PFSK-1 (cell line): ENCODE data around the gene RAX.

ENCODE experiments used
- POLR2AphosphoS5 ChIP-seq: IDR thresholded peaks from 2 replicates; pipeline ENCODE4 v1.6.1; 2012; ENCODE audit warnings: low read depth, mild to moderate bottlenecking, control low read depth, low read length, moderate library complexity
- TAF1 ChIP-seq: IDR thresholded peaks from 2 replicates; pipeline ENCODE4 v1.6.1; 2012; ENCODE audit warnings: low read length, control low read depth, borderline replicate concordance; ENCODE audit not compliant: insufficient read depth
- TF ChIP-seq, protein P1 (sequence below), 2 experiments: IDR thresholded peaks; 2 replicates each; pipeline versions ENCODE4 v1.6.1 to v1.8.0; 2011 to 2012; ENCODE audit warnings: low read depth in 2 of 2, low read length in 2 of 2, control low read depth in 1 of 2, inconsistent platforms in 1 of 2, mild to moderate bottlenecking in 1 of 2, moderate library complexity in 1 of 2; ENCODE audit not compliant: insufficient read depth in 1 of 2

DNA sequence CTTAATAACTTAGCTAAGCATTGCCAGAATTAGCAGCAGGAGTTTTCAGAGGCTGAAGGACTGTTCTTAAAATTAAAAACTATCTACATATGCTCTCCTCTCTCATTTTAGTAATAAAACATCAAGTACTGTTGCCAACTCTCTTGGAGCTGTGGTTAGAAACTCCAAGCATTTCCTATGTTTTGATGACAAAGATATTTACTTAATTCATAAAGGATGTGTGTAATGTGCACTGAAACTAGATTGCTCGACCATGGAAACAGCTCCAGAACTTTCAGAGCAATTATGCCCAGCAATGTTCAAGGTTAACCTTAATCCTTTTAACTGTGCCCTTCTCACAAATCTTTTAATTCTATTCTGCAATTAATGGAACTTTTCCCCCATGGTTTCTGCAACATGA is 44.9 kb downstream of the RAX start:
- TF ChIP-seq, protein P1, sequence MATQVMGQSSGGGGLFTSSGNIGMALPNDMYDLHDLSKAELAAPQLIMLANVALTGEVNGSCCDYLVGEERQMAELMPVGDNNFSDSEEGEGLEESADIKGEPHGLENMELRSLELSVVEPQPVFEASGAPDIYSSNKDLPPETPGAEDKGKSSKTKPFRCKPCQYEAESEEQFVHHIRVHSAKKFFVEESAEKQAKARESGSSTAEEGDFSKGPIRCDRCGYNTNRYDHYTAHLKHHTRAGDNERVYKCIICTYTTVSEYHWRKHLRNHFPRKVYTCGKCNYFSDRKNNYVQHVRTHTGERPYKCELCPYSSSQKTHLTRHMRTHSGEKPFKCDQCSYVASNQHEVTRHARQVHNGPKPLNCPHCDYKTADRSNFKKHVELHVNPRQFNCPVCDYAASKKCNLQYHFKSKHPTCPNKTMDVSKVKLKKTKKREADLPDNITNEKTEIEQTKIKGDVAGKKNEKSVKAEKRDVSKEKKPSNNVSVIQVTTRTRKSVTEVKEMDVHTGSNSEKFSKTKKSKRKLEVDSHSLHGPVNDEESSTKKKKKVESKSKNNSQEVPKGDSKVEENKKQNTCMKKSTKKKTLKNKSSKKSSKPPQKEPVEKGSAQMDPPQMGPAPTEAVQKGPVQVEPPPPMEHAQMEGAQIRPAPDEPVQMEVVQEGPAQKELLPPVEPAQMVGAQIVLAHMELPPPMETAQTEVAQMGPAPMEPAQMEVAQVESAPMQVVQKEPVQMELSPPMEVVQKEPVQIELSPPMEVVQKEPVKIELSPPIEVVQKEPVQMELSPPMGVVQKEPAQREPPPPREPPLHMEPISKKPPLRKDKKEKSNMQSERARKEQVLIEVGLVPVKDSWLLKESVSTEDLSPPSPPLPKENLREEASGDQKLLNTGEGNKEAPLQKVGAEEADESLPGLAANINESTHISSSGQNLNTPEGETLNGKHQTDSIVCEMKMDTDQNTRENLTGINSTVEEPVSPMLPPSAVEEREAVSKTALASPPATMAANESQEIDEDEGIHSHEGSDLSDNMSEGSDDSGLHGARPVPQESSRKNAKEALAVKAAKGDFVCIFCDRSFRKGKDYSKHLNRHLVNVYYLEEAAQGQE (IDR thresholded peaks at IDR 0.05; ENCODE audit: insufficient read depth in 1 of 2, low read depth in 2 of 2, low read length in 2 of 2), result no peak
- TF ChIP-seq TAF1 (no peak), POLR2AphosphoS5 (no peak)
